H1 (cell line): Measurements from ENCODE around the gene GRHL3. TPM values are rescaled to one million over a fixed set of nuclear protein-coding genes. Genes with fewer than 3 reads are reported as not detected.

Source experiments
- CTCF ChIA-PET: fragments of 300-600 bp; sonication (Branson Sonifier 250); formaldehyde crosslinking; loops from one replicate; lab custom pipeline; 2021; ENCODE audit not compliant: partially characterized antibody; lab: Charles Lee
- POLR2A ChIA-PET: fragments of 300-600 bp; sonication (Branson Sonifier 250); formaldehyde crosslinking; loops from one replicate; lab custom pipeline; 2021; ENCODE audit warnings: inconsistent platforms; ENCODE audit not compliant: partially characterized antibody; lab: Charles Lee
- DNase-seq, 2 experiments: peaks; one replicate each; pipeline versions ENCODE4 v3.0.0 to v3.0.0-alpha.2; 2010 to 2022; ENCODE audit warnings: low spot score in 2 of 2, low read depth in 1 of 2, mixed read lengths in 1 of 2
- FAIRE-seq: peaks from 2 replicates; lab custom pipeline; 2011; peaks lifted over from hg19 to GRCh38; lab: Jason Lieb, UNC
- H2AFZ ChIP-seq: 2 replicates; pipeline ENCODE4 v1.8.1; 2012; ENCODE audit warnings: low read length, inconsistent platforms
- H2AK5ac ChIP-seq: 2 replicates; pipeline ENCODE4 v1.6.1; 2013; ENCODE audit warnings: low read depth, low read length
- H2BK120ac ChIP-seq: replicated peaks from 2 replicates; pipeline ENCODE3; 2013; ENCODE audit warnings: low read depth, low read length, inconsistent platforms
- H2BK12ac ChIP-seq: 2 replicates; pipeline ENCODE4 v1.6.1; 2013; ENCODE audit warnings: low read depth, low read length
- H2BK15ac ChIP-seq: 2 replicates; pipeline ENCODE4 v1.6.1; 2013; ENCODE audit warnings: low read length
- H2BK20ac ChIP-seq: 2 replicates; pipeline ENCODE4 v1.6.1; 2013; ENCODE audit warnings: low read length
- H2BK5ac ChIP-seq: 2 replicates; pipeline ENCODE4 v1.6.1; 2013; ENCODE audit warnings: low read depth, low read length
- H3K14ac ChIP-seq: 2 replicates; pipeline ENCODE4 v1.6.1; 2013; ENCODE audit warnings: inconsistent platforms; ENCODE audit not compliant: insufficient read length
- H3K18ac ChIP-seq: 2 replicates; pipeline ENCODE4 v1.6.1; 2013; ENCODE audit warnings: low read length; ENCODE audit errors: extremely low read depth
- H3K23ac ChIP-seq: 2 replicates; pipeline ENCODE4 v1.6.1; 2013; ENCODE audit warnings: inconsistent platforms; ENCODE audit not compliant: insufficient read length
- H3K23me2 ChIP-seq: 2 replicates; pipeline ENCODE4 v1.6.1; 2013; ENCODE audit warnings: low read depth, low read length
- H3K27ac ChIP-seq: 2 replicates; pipeline ENCODE4 v1.6.1; 2011; ENCODE audit warnings: low read depth, low read length, inconsistent platforms
- H3K27me3 ChIP-seq, 4 experiments: replicated peaks in 1 of 4; 1 replicate in 1 of 4; 2 replicates in 3 of 4; pipeline versions ENCODE4 v1.6.1 to v1.8.1; 2011 to 2013; ENCODE audit warnings: low read length in 3 of 4, mild to moderate bottlenecking in 3 of 4, inconsistent platforms in 2 of 4, mixed read lengths in 2 of 4, moderate library complexity in 1 of 4; ENCODE audit not compliant: control insufficient read depth in 3 of 4, insufficient read depth in 3 of 4; ENCODE audit errors: extremely low read depth in 1 of 4
- H3K36me3 ChIP-seq, 4 experiments: 2 replicates each; pipeline versions ENCODE4 v1.6.1 to v1.8.1; 2011 to 2013; ENCODE audit warnings: mild to moderate bottlenecking in 4 of 4, low read length in 3 of 4, moderate library complexity in 2 of 4, control low read depth in 1 of 4, inconsistent platforms in 1 of 4; ENCODE audit not compliant: insufficient read depth in 4 of 4, control insufficient read depth in 2 of 4
- H3K4ac ChIP-seq: replicated peaks from 2 replicates; pipeline ENCODE3; 2013; ENCODE audit warnings: low read length, low read depth, mixed read lengths, inconsistent platforms; ENCODE audit not compliant: insufficient read length
- H3K4me1 ChIP-seq, 4 experiments: replicated peaks in 1 of 4; 1 replicate in 1 of 4; 2 replicates in 3 of 4; pipeline versions ENCODE4 v1.6.1 to v1.8.1; 2011 to 2013; ENCODE audit warnings: low read length in 3 of 4, inconsistent platforms in 2 of 4, mixed read lengths in 1 of 4; ENCODE audit not compliant: insufficient read depth in 4 of 4, control insufficient read depth in 3 of 4
- H3K4me2 ChIP-seq, 2 experiments: 2 replicates each; pipeline versions ENCODE4 v1.6.1 to v1.8.1; 2011 to 2013; ENCODE audit warnings: low read depth in 2 of 2, low read length in 2 of 2, control low read depth in 1 of 2, inconsistent platforms in 1 of 2, mild to moderate bottlenecking in 1 of 2; ENCODE audit not compliant: insufficient read depth in 1 of 2
- H3K4me3 ChIP-seq, 4 experiments: fragments of 200-600, 300-600 bp in 1 of 4; sonication (generic), shearing (Covaris generic), sonication (Bioruptor Twin) in 1 of 4; 2 replicates each; pipeline versions ENCODE4 v1.5.1 to v1.8.1; 2011 to 2016; ENCODE audit warnings: low read length in 4 of 4, low read depth in 3 of 4, control low read depth in 2 of 4, inconsistent platforms in 2 of 4, mild to moderate bottlenecking in 2 of 4, mixed read lengths in 1 of 4, moderate library complexity in 1 of 4; ENCODE audit not compliant: insufficient read depth in 2 of 4; ENCODE audit errors: extremely low read depth in 1 of 4
- H3K56ac ChIP-seq: replicated peaks from 2 replicates; pipeline ENCODE3; 2013; ENCODE audit warnings: low read depth, mild to moderate bottlenecking, mixed read lengths, low read length, inconsistent platforms; ENCODE audit not compliant: insufficient read length
- H3K79me1 ChIP-seq: 2 replicates; pipeline ENCODE4 v1.6.1; 2013; ENCODE audit warnings: low read depth, low read length, control low read depth
- H3K79me2 ChIP-seq, 2 experiments: 2 replicates each; pipeline versions ENCODE4 v1.6.1 to v1.8.1; 2012 to 2013; ENCODE audit warnings: low read length in 2 of 2, mild to moderate bottlenecking in 2 of 2, inconsistent platforms in 1 of 2; ENCODE audit not compliant: insufficient read depth in 2 of 2, control insufficient read depth in 1 of 2
- H3K9ac ChIP-seq, 4 experiments: replicated peaks in 1 of 4; 1 replicate in 1 of 4; 2 replicates in 3 of 4; pipeline versions ENCODE4 v1.6.1 to v1.8.1; 2011 to 2013; ENCODE audit warnings: low read depth in 3 of 4, low read length in 3 of 4, control low read depth in 2 of 4, mild to moderate bottlenecking in 2 of 4, moderate library complexity in 2 of 4, inconsistent platforms in 1 of 4; ENCODE audit errors: extremely low read depth in 1 of 4
- H3K9me3 ChIP-seq, 2 experiments: 2 replicates each; pipeline versions ENCODE4 v1.6.1 to v1.8.1; 2012 to 2013; ENCODE audit warnings: mild to moderate bottlenecking in 2 of 2, moderate library complexity in 2 of 2, control low read depth in 1 of 2, inconsistent platforms in 1 of 2, low read depth in 1 of 2, low read length in 1 of 2, mixed read lengths in 1 of 2; ENCODE audit not compliant: insufficient read depth in 2 of 2
- H4K20me1 ChIP-seq, 2 experiments: replicated peaks in 1 of 2; 2 replicates each; pipeline versions ENCODE3 to v1.8.1; 2011 to 2013; ENCODE audit warnings: inconsistent platforms in 2 of 2, low read length in 2 of 2, mild to moderate bottlenecking in 1 of 2; ENCODE audit not compliant: insufficient read depth in 2 of 2, control insufficient read depth in 1 of 2
- H4K5ac ChIP-seq: 2 replicates; pipeline ENCODE4 v1.6.1; 2013; ENCODE audit warnings: low read length, low read depth, mixed read lengths, inconsistent platforms; ENCODE audit not compliant: insufficient read length
- H4K8ac ChIP-seq: 2 replicates; pipeline ENCODE4 v1.8.0; 2013; ENCODE audit warnings: mild to moderate bottlenecking, moderate library complexity, low read length, inconsistent platforms; ENCODE audit not compliant: insufficient read depth; ENCODE audit errors: extremely low read depth
- H4K91ac ChIP-seq: replicated peaks from 2 replicates; pipeline ENCODE3; 2013; ENCODE audit warnings: low read length, mixed read lengths, inconsistent platforms; ENCODE audit not compliant: insufficient read length
- CTBP2 ChIP-seq: IDR thresholded peaks from 2 replicates; pipeline ENCODE4 v1.7.0; 2011; ENCODE audit warnings: borderline replicate concordance, mild to moderate bottlenecking, moderate library complexity, mixed read lengths, low read length; ENCODE audit not compliant: insufficient read depth, insufficient read length
- EGR1 ChIP-seq: IDR thresholded peaks from 2 replicates; pipeline ENCODE4 v1.6.1; 2011; ENCODE audit warnings: low read depth, low read length, borderline replicate concordance
- EP300 ChIP-seq, 2 experiments: IDR thresholded peaks; 1 replicate in 1 of 2; 2 replicates in 1 of 2; pipeline ENCODE4 v1.6.1; 2011 to 2012; ENCODE audit warnings: low read depth in 2 of 2, low read length in 2 of 2, mild to moderate bottlenecking in 2 of 2, borderline replicate concordance in 1 of 2, inconsistent platforms in 1 of 2, moderate library complexity in 1 of 2
- EZH2 ChIP-seq: fragments of 200-600 bp; sonication (generic); IDR thresholded peaks from 2 replicates; pipeline ENCODE4 v1.7.1; 2012; ENCODE audit warnings: low read depth, mild to moderate bottlenecking, moderate library complexity, low read length, inconsistent platforms; ENCODE audit not compliant: severe bottlenecking
- JUND ChIP-seq: IDR thresholded peaks from 2 replicates; pipeline ENCODE4 v1.6.1; 2011; ENCODE audit warnings: mild to moderate bottlenecking, improper control_type of control experiment, low read length
- SIN3A ChIP-seq, 2 experiments: IDR thresholded peaks in 1 of 2; conservative IDR thresholded peaks in 1 of 2; 2 replicates each; pipeline ENCODE4 v1.6.1; 2011 to 2012; ENCODE audit warnings: low read length in 2 of 2, improper control_type of control experiment in 1 of 2, low read depth in 1 of 2, mild to moderate bottlenecking in 1 of 2
- SP2 ChIP-seq: IDR thresholded peaks from 2 replicates; pipeline ENCODE4 v1.6.1; 2012; ENCODE audit warnings: mild to moderate bottlenecking, low read length, inconsistent platforms
- WGBS, 2 experiments: shearing (Covaris generic) in 1 of 2; methylation state at CpG; one replicate each; pipeline versions ENCODE4 v1.1.6 to v1.1.7; 2013 to 2015; ENCODE audit warnings: low lambda C conversion rate in 2 of 2, mixed read lengths in 2 of 2, inconsistent platforms in 1 of 2, low coverage in 1 of 2, missing lambda C conversion rate in 1 of 2; ENCODE audit not compliant: insufficient replicate concordance in 2 of 2, insufficient coverage in 1 of 2, insufficient read length in 1 of 2; ENCODE audit errors: extremely low coverage in 1 of 2, missing lambda C conversion rate in 1 of 2; 5-methylcytosine and 5-hydroxymethylcytosine counted together
- polyA plus RNA-seq, 7 experiments: library from polyadenylated mRNA; depleted of rRNA in 3 of 7; stranded (reverse) in 5 of 7; unstranded in 2 of 7; fragments of >200 nt in 5 of 7; fragments of 200-250 nt in 2 of 7; gene quantifications; 1 replicate in 5 of 7; 2 replicates in 1 of 7; 4 replicates in 1 of 7; pipeline versions ENCODE4 v1.2.1 to v1.2.3, GENCODE V29; 2011 to 2013; ENCODE audit warnings: missing spikeins in 2 of 7, mixed read lengths in 2 of 7
- total RNA-seq: library from RNA; stranded (reverse); fragmentation: NEBNext Ultra II Directional; extraction: Animal tissue kit (Norgen Biotek cat#: 25700); gene quantifications from 2 replicates; pipeline ENCODE4 v1.2.1, GENCODE V29; 2021

The GRHL3 gene
- total and polyA plus RNA-seq, 2 of the 8 experiments (the other 6 are each of a cell fraction or from before 2014, with no cell fraction given), result 0.80 to 1.8 TPM

GRCh38 chr1:24288479-24288878 lies 30.7 kb upstream of the GRHL3 start:
- Histone ChIP-seq H3K79me1 (no peaks in the 10 kb centered on the region), H2BK5ac (no peak overlapping the region), H3K27me3 (0 out of 7 replicates have a peak, but pooled peaks cover 0 to 3% (median 0%) of the 10 kb centered on the region in 4 experiments), H3K4ac (no peak overlapping the region), H3K23me2 (no peaks in the 10 kb centered on the region; the same call in 1 of the 2 replicates), H3K4me1 (peaks cover 3 to 15% (median 7%) of the 10 kb centered on the region in 4 experiments; a peak in 6 of 7 replicates), H2BK20ac (no peak overlapping the region), H4K8ac (no peak overlapping the region), H3K9ac (no peak overlapping the region), H3K14ac (no peak overlapping the region), H3K36me3 (no peaks in the 10 kb centered on the region), H4K5ac (no peak overlapping the region), H4K20me1 (no peaks in the 10 kb centered on the region), H3K27ac (no peak overlapping the region), H3K56ac (no peak overlapping the region), H2AK5ac (no peak overlapping the region), H3K4me3 (no peak overlapping the region), H2BK12ac (no peak overlapping the region), H4K91ac (no peak overlapping the region), H3K18ac (no peak overlapping the region), H2BK120ac (no peak overlapping the region), H2AFZ (no peak overlapping the region), H3K23ac (no peak overlapping the region), H3K9me3 (no peaks in the 10 kb centered on the region), H3K4me2 (no peak overlapping the region), H3K79me2 (no peaks in the 10 kb centered on the region), H2BK15ac (no peak overlapping the region)
- 100% methylated on average over 1 of the region's 1 CpG; no CpG with 5 or more reads in 1 of the 2 experiments for WGBS, 2 experiments
- DNase-seq (no peak), FAIRE-seq (no peak)
- TF ChIP-seq EZH2 (no peak), EP300 (IDR thresholded peaks at IDR 0.05; ENCODE audit: borderline replicate concordance in 1 of 2, low read depth in 2 of 2, low read length in 2 of 2) (no peak), SIN3A (conservative IDR thresholded peaks at IDR 0.05 in 1 of 2, IDR thresholded peaks at IDR 0.05 in 1 of 2; ENCODE audit: low read depth in 1 of 2, low read length in 2 of 2) (no peak), EGR1 (no peak), JUND (no peak), CTBP2 (no peak), SP2 (no peak)
- POLR2A ChIA-PET, result interaction anchor here (0.9 to 2.0 kb wide), 4 partner anchors 13 to 137 kb away, joined by 3 to 7 read pairs (median 4); no protein-coding TSS in a partner anchor
- CTCF ChIA-PET, result interaction anchor here (0.6 to 7.2 kb wide), 6 partner anchors 10 to 186 kb away, joined by 3 to 39 read pairs (median 3); no protein-coding TSS in a partner anchor
